Raji (cell line): ENCODE measurements around the gene PDIA3.
A peak's percentile ranks its signal among the peaks of the same experiment; 100 is the strongest.

ENCODE experiments used
- POLR2A ChIP-seq: IDR thresholded peaks from 2 replicates; pipeline ENCODE4 v1.6.1; 2011; ENCODE audit warnings: low read depth, low read length, control low read depth; ENCODE audit not compliant: insufficient read depth

The PDIA3 gene

GRCh38 chr15:43746245-43746902 is at the start of gene PDIA3:
Gene PDIA3, plus strand, starts transcription at chr15:43746438. Its CDS starts 102 bp downstream, at chr15:43746540.
- peak; percentile 91 for TF ChIP-seq POLR2A

- TF ChIP-seq POLR2A = no peak
Measured at GRCh38 chr15:43702174-43702573, 44.1 kb upstream of the PDIA3 start.

GRCh38 chr15:43702701-43703424 is 43.4 kb upstream of the PDIA3 start:
- TF ChIP-seq POLR2A = no peak

- TF ChIP-seq POLR2A = no peak
Measured at GRCh38 chr15:43723151-43723550, 23.1 kb upstream of the PDIA3 start.

GRCh38 chr15:43735416-43735815 is 10.8 kb upstream of the PDIA3 start:
- TF ChIP-seq POLR2A = no peak

GRCh38 chr15:43746903-43747309 is 668 bp downstream of the PDIA3 start:
- TF ChIP-seq POLR2A = 0 out of 2 replicates have a peak, but pooled peaks have one; percentile 26

- TF ChIP-seq POLR2A = no peak
Measured at GRCh38 chr15:43748376-43748775, 2.1 kb downstream of the PDIA3 start.

GRCh38 chr15:43749690-43750345 is 3.6 kb downstream of the PDIA3 start:
- peak; percentile 30; the same call in 1 of the 2 replicates for TF ChIP-seq POLR2A

- no peak for TF ChIP-seq POLR2A
Measured at GRCh38 chr15:43751885-43752284, 5.6 kb downstream of the PDIA3 start.

- no peak for TF ChIP-seq POLR2A
Measured at GRCh38 chr15:43762824-43763223, 16.6 kb downstream of the PDIA3 start.

- TF ChIP-seq POLR2A = no peak
Measured at GRCh38 chr15:43763819-43764446, 17.7 kb downstream of the PDIA3 start.

GRCh38 chr15:43769584-43770228 is 23.5 kb downstream of the PDIA3 start:
- 0 out of 2 replicates have a peak, but pooled peaks have one; percentile 14 for TF ChIP-seq POLR2A

GRCh38 chr15:43771816-43772215 is 25.6 kb downstream of the PDIA3 start:
- peak; percentile 27; the same call in 1 of the 2 replicates for TF ChIP-seq POLR2A

- TF ChIP-seq POLR2A = no peak
Measured at GRCh38 chr15:43772624-43773023, 26.4 kb downstream of the PDIA3 start.

GRCh38 chr15:43774062-43774461 is 27.8 kb downstream of the PDIA3 start:
- TF ChIP-seq POLR2A = no peak
